Neuronal stem cell (in vitro differentiated cells): ENCODE data around the gene LYST.
"Not testable (repeated sequence)": the region's sequence is repeated elsewhere in the genome, so short reads cannot be mapped to it uniquely, and the experiment has no call there.

ENCODE experiments used
- DNase-seq: peaks from one replicate; pipeline ENCODE4 v3.0.0-alpha.2; 2013; ENCODE audit warnings: low spot score
- H2AFZ ChIP-seq: one replicate; pipeline ENCODE4 v1.6.1; 2013; ENCODE audit warnings: mild to moderate bottlenecking, low read length, inconsistent platforms
- H2AK5ac ChIP-seq: 2 replicates; pipeline ENCODE4 v1.6.1; 2013; ENCODE audit warnings: low read depth, mild to moderate bottlenecking, inconsistent platforms, low read length, moderate library complexity, mixed read lengths
- H2BK120ac ChIP-seq: 2 replicates; pipeline ENCODE4 v1.6.1; 2013; ENCODE audit warnings: low read depth, mild to moderate bottlenecking, inconsistent platforms, low read length, moderate library complexity, mixed read lengths
- H2BK12ac ChIP-seq: one replicate; pipeline ENCODE4 v1.6.1; 2013; ENCODE audit warnings: low read length, inconsistent platforms
- H2BK15ac ChIP-seq: 2 replicates; pipeline ENCODE4 v1.6.1; 2013; ENCODE audit warnings: mild to moderate bottlenecking, low read length, inconsistent platforms, mixed read lengths
- H2BK5ac ChIP-seq: one replicate; pipeline ENCODE4 v1.6.1; 2013; ENCODE audit warnings: inconsistent platforms, mild to moderate bottlenecking, low read length, moderate library complexity
- H3K14ac ChIP-seq: one replicate; pipeline ENCODE4 v1.6.1; 2013; ENCODE audit warnings: low read length, inconsistent platforms
- H3K18ac ChIP-seq: 2 replicates; pipeline ENCODE4 v1.6.1; 2013; ENCODE audit warnings: low read length, inconsistent platforms
- H3K23ac ChIP-seq: 2 replicates; pipeline ENCODE4 v1.6.1; 2013; ENCODE audit warnings: low read depth, mild to moderate bottlenecking, mixed read lengths, low read length, inconsistent platforms; ENCODE audit not compliant: poor library complexity
- H3K27ac ChIP-seq: replicated peaks from 3 replicates; pipeline ENCODE4 v1.5.1; 2013; ENCODE audit warnings: low read length, inconsistent platforms
- H3K27me3 ChIP-seq, 3 experiments: 2 replicates each; pipeline ENCODE4 v1.6.1; 2013; ENCODE audit warnings: low read length in 3 of 3, mild to moderate bottlenecking in 2 of 3, inconsistent platforms in 1 of 3, low read depth in 1 of 3, mixed read lengths in 1 of 3, moderate library complexity in 1 of 3; ENCODE audit not compliant: control insufficient read depth in 3 of 3, insufficient read depth in 3 of 3
- H3K36me3 ChIP-seq, 2 donors: replicated peaks in 1 of 2; 2 replicates each; pipeline ENCODE4 v1.6.1; 2013; ENCODE audit warnings: low read length in 2 of 2; ENCODE audit not compliant: control insufficient read depth in 2 of 2, insufficient read depth in 2 of 2
- H3K4ac ChIP-seq: 2 replicates; pipeline ENCODE4 v1.6.1; 2013; ENCODE audit warnings: inconsistent platforms, mild to moderate bottlenecking, low read length, moderate library complexity
- H3K4me1 ChIP-seq, 2 donors: 1 replicate in 1 of 2; 2 replicates in 1 of 2; pipeline ENCODE4 v1.6.1; 2013; ENCODE audit warnings: low read length in 2 of 2, low read depth in 1 of 2; ENCODE audit not compliant: control insufficient read depth in 2 of 2, insufficient read depth in 1 of 2
- H3K4me2 ChIP-seq: one replicate; pipeline ENCODE4 v1.6.1; 2013; ENCODE audit warnings: mild to moderate bottlenecking, low read length, inconsistent platforms; ENCODE audit not compliant: insufficient read depth, poor library complexity, severe bottlenecking
- H3K4me3 ChIP-seq, 2 donors: 2 replicates each; pipeline ENCODE4 v1.5.1; 2013; ENCODE audit warnings: low read length in 2 of 2, mild to moderate bottlenecking in 2 of 2, inconsistent platforms in 1 of 2, moderate library complexity in 1 of 2
- H3K79me1 ChIP-seq: one replicate; pipeline ENCODE4 v1.6.1; 2013; ENCODE audit warnings: low read depth, mild to moderate bottlenecking, inconsistent platforms, low read length, moderate library complexity
- H3K9ac ChIP-seq: one replicate; pipeline ENCODE4 v1.6.1; 2013; ENCODE audit warnings: mild to moderate bottlenecking, low read depth, low read length, inconsistent platforms; ENCODE audit not compliant: poor library complexity
- H3K9me3 ChIP-seq, 2 donors: replicated peaks in 1 of 2; 2 replicates each; pipeline versions ENCODE3 to v1.6.1; 2013; ENCODE audit warnings: low read length in 2 of 2, mild to moderate bottlenecking in 2 of 2, inconsistent platforms in 1 of 2, low read depth in 1 of 2, mixed read lengths in 1 of 2, moderate library complexity in 1 of 2; ENCODE audit not compliant: control insufficient read depth in 2 of 2, insufficient read depth in 1 of 2
- H4K8ac ChIP-seq: one replicate; pipeline ENCODE4 v1.6.1; 2013; ENCODE audit warnings: low read depth, mild to moderate bottlenecking, inconsistent platforms, low read length, moderate library complexity
- H4K91ac ChIP-seq: one replicate; pipeline ENCODE4 v1.6.1; 2013; ENCODE audit warnings: low read length, low read depth, mild to moderate bottlenecking, inconsistent platforms; ENCODE audit not compliant: poor library complexity
- WGBS, 2 donors: extraction: QIAGEN DNeasy Blood & Tissue Kit; methylation state at CpG; one replicate each; pipeline ENCODE4 v1.1.7; 2013; ENCODE audit warnings: missing lambda C conversion rate in 2 of 2, mixed read lengths in 1 of 2; ENCODE audit not compliant: insufficient read length in 2 of 2, insufficient replicate concordance in 1 of 2; ENCODE audit errors: extremely low coverage in 2 of 2; 5-methylcytosine and 5-hydroxymethylcytosine counted together

LYST gene

GRCh38 chr1:235757587-235758096, 109.1 kb downstream of the LYST start:
- Histone ChIP-seq H3K4me2 (no peak overlapping the region), H3K27ac (no peak overlapping the region), H2BK15ac (no peak overlapping the region), H4K8ac (no peak overlapping the region), H4K91ac (no peak overlapping the region), H3K79me1 (no peaks in the 10 kb centered on the region), H3K27me3 (no peaks in the 10 kb centered on the region), H3K9me3 (no peaks in the 10 kb centered on the region), H2BK5ac (no peak overlapping the region), H3K23ac (no peak overlapping the region), H3K4ac (no peak overlapping the region), H3K4me1 (no peaks in the 10 kb centered on the region), H2AFZ (peak overlapping the region; percentile 39), H3K4me3 (no peak overlapping the region), H3K14ac (no peak overlapping the region), H3K36me3 (no peaks in the 10 kb centered on the region), H2BK120ac (no peak overlapping the region), H2AK5ac (no peak overlapping the region), H3K9ac (no peak overlapping the region), H2BK12ac (no peak overlapping the region), H3K18ac (no peak overlapping the region)
- DNase-seq: no peak

DNA sequence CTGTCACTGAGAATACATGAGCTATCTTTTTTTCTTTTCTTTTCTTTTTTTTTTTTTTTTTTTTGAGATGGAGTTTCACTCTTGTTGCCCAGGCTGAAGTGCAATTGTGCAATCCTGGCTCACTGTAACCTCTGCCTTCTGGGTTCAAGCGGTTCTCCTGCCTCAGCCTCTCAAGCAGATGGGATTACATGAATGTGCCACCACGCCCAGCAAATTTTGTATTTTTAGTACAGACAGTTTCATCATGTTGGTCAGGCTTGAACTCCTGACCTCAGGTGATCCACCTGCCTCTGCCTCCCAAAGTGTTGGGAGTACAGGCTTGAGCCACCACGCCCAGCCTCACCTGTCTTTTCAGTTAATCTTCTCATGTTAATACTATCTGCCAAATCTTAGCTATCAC, 112.5 kb downstream of the LYST start:
- not testable (repeated sequence) for H3K4me2 ChIP-seq, H2BK15ac ChIP-seq, H3K79me1 ChIP-seq, DNase-seq, H2AFZ ChIP-seq, H3K23ac ChIP-seq, H2BK120ac ChIP-seq, H2BK5ac ChIP-seq, H3K9me3 ChIP-seq, H3K27me3 ChIP-seq, H4K8ac ChIP-seq, H3K18ac ChIP-seq, H3K4me3 ChIP-seq, H2AK5ac ChIP-seq, H3K14ac ChIP-seq, H3K36me3 ChIP-seq, H4K91ac ChIP-seq, H3K4me1 ChIP-seq, H3K27ac ChIP-seq, H3K4ac ChIP-seq, H2BK12ac ChIP-seq
- H3K9ac ChIP-seq: peak overlapping the region; percentile 21
- no CpG with 5 or more reads among the region's 3 CpGs for WGBS, 2 donors

- H2BK120ac ChIP-seq: no peak overlapping the region
- H4K8ac ChIP-seq: no peak overlapping the region
- H3K14ac ChIP-seq: no peak overlapping the region
- no peak overlapping the region for H4K91ac ChIP-seq
- no peak overlapping the region for H3K4me3 ChIP-seq
- H2BK5ac ChIP-seq: no peak overlapping the region
- H3K23ac ChIP-seq: no peak overlapping the region
- no peak overlapping the region for H3K18ac ChIP-seq
- no peak overlapping the region for H3K9ac ChIP-seq
- no peaks in the 10 kb centered on the region for H3K9me3 ChIP-seq
- H3K79me1 ChIP-seq: no peaks in the 10 kb centered on the region
- no peak overlapping the region for H2AFZ ChIP-seq
- no CpG with 5 or more reads among the region's 1 CpG for WGBS, 2 donors
- no peak overlapping the region for H3K4me2 ChIP-seq
- no peak overlapping the region for H2AK5ac ChIP-seq
- H3K27me3 ChIP-seq: no peaks in the 10 kb centered on the region
- H3K4ac ChIP-seq: no peak overlapping the region
- no peak for DNase-seq
- no peak overlapping the region for H3K27ac ChIP-seq
- H3K4me1 ChIP-seq: peaks cover 0 to 2% of the 10 kb centered on the region in 2 donors
- no peak overlapping the region for H2BK12ac ChIP-seq
- no peaks in the 10 kb centered on the region for H3K36me3 ChIP-seq
- no peak overlapping the region for H2BK15ac ChIP-seq
Observed at GRCh38 chr1:235749755-235750300, 116.9 kb downstream of the LYST start.

DNA sequence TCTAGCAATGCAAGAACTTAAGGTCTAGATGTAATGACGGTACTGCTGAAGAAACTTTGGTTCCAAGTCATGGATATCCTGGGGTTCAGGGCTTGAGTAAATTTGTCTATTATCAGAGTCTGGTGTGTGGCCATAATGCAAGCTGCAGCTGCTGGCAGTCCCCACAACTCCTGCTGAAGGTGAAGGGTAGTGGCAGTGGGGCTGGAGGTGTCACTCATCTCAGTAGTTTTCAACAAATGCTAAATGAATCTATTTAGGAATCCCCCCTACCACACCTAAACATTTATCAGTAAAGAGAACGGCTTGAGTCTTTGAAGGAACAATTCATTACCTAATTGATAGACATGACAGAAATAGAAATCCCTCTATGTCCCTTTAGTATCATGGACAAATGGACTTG, 118.0 kb downstream of the LYST start:
- Histone ChIP-seq H2BK120ac (no peak overlapping the region), H3K14ac (no peak overlapping the region), H2BK5ac (no peak overlapping the region), H2AFZ (no peak overlapping the region), H3K4ac (no peak overlapping the region), H3K18ac (no peak overlapping the region), H4K8ac (no peak overlapping the region), H3K36me3 (no peaks in the 10 kb centered on the region), H3K4me1 (peaks cover 0 to 2% of the 10 kb centered on the region in 2 donors), H2BK12ac (no peak overlapping the region), H3K9me3 (no peaks in the 10 kb centered on the region), H3K23ac (no peak overlapping the region), H3K27ac (no peak overlapping the region), H3K4me2 (no peak overlapping the region), H2BK15ac (no peak overlapping the region), H3K79me1 (no peaks in the 10 kb centered on the region), H2AK5ac (no peak overlapping the region), H3K4me3 (no peak overlapping the region), H4K91ac (no peak overlapping the region), H3K27me3 (no peaks in the 10 kb centered on the region), H3K9ac (no peak overlapping the region)
- no CpG with 5 or more reads among the region's 2 CpGs for WGBS, 2 donors
- no peak for DNase-seq
